DMS153 (cell line): ENCODE measurements around the gene ZFPL1.

Experiments used
- DNase-seq: peaks from one replicate; lab custom pipeline; 2025; lab: John Stamatoyannopoulos, UW

ZFPL1 gene

DNA sequence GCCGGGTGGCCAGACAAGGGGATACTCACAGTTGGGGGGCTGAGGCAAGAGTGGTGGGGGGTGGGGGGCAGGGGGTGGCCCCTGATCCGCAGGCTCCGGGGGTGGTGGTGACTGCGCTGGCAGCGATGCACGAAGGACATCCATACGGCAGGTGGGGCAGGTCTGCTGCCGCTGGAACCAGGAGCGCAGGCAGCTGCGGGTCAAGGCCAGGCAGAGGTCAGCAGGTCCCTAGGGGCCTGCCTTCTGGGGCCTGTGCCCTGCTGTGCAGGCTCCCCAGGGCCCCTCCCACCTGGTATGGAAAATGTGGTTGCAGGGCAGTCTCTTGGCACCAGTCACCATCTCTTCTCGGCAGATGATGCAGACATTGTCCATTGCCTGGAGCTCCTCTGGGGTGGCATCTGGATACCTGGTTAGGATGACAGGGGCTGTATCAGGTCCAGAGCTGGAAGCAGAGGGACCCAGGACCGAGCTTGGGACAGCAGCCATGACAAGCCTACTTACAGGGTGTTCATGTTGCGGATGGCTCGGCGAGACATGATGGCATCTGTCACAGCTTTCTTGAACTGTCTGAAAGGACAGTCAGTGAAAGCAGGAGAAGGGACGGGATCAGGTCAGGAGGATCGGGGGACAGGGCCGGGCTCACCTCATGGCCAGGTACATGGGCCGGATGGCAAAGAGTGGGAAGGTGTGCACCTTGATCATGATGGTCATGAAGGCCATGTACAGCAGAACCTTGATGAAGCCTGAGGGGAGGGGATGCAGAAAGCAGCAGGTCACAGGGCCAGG is 46.8 kb downstream of the ZFPL1 start:
- no peak for DNase-seq

DNA sequence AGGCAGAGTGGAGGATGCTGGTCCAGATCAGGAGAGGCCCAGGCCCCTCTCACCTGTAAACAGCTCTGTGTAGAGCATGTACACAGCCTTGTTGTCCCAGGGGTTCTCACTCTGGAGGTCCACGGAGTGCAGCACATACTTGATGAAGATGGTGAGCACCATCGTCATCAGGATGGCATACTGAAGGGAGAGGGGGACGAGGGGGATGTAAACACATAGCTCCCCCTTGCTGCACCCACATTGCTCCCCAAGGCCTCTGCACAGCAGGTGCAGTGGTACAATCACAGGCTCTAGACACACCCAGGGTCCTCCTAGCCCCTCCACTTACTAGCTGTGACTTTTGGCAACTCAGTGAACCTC is 47.4 kb downstream of the ZFPL1 start:
- no peak for DNase-seq

DNA sequence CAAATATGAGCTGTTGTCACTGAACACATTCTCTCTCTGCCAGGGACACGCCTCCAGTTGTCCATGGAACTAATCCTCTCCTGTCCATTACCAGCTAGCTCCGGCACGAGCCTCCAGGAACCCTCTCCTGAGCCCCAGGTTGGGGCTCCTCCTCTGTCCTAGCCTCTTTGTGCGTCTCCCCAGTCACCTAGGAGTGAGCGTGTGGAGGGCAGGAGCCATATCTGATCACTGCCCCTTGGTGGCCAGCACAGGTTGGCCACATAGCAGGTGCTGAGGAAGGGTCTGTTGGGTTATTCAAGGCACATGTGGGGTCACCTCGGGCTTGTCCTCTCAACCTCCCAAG is 47.8 kb downstream of the ZFPL1 start:
- DNase-seq, result no peak

DNA sequence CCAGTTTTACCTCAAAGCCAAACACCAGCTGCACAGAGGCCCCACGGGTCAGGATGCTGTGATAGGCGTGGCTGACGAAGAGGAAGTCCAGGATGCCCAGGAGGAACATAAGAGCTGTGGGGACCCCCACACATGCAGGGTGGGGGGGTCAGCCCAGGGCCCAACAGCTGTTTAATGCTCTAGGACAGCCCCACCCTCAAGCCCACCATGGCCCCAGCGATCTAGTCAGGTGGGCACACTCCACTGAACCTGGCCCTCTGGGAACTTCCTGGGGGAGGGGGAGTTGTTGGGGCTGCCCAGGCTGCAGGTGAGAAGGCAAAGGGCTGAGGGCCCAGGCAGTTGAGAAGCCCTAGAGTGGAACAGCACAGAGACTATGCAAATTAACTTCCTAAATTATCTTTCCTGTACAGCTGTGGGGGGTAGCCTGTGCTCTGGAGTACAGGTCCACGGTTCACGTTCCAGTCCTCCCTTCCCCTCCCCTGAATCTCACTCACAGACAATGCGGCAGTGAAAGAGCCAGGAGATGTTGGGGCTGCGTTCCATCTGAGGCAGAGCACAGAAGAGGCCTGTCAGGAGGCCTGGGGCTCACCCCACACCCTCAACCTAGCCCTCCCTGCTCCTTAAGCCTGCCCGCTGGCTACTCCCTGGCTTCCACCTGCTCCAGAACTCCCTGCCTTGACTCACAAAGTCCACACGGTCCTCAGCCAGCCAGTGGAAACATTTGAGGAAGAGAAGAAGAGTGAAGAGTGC is 48.4 kb downstream of the ZFPL1 start:
- no peak for DNase-seq

DNA sequence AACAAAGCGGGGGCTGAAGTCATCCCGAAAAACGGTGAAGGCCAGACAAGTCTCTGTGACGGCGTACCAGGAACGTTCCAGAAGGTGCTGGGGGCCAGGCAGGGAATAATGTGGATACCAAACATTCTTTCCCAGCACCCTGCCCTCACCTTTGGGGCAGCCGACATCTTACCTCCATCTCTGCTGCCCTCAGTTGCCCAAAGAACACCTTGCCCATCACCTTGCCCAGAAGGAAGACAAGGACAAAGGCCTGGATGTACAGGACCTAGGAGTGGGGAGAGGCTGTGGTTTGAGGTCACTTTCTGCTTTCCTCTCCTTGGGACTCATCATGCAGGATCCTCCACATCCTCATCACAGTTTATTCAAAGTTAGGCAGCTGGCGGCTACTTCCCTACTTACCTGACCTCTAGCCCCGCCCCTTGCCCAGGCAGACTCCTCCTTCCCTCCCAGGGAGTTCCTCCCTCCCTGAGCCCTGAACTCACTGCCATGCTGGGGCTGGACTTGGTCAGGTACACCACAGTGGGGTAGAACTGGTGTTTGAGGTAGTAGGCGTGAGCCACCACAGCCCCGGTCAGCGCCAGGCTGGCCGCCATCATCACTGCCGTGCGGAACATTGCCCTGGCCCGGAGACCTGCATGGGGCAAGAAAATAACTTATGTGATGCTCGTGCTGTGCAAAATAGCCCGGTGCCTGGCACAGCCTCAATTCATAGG is 49.1 kb downstream of the ZFPL1 start:
- peak; percentile 6 for DNase-seq

DNA sequence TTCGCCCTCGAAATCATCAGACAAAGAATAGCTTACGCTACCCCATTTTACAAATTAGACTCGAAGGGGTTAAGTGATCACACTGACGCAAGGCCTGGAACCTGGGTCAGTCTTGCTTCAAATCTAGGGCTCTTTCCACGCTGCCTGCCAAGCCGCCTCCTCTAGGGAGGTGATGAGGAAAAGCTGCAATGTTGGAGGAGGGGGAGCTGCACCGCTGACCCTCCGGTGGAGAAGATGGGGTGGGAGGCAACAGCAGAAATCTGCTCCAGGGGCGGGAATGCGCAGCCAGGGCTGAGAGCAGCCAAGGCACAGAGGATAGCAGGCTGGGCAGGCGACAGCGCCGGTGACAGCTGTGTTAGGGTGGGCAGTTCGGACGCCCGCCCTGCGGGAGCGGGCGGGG is 49.7 kb downstream of the ZFPL1 start:
- DNase-seq, result no peak

DNA sequence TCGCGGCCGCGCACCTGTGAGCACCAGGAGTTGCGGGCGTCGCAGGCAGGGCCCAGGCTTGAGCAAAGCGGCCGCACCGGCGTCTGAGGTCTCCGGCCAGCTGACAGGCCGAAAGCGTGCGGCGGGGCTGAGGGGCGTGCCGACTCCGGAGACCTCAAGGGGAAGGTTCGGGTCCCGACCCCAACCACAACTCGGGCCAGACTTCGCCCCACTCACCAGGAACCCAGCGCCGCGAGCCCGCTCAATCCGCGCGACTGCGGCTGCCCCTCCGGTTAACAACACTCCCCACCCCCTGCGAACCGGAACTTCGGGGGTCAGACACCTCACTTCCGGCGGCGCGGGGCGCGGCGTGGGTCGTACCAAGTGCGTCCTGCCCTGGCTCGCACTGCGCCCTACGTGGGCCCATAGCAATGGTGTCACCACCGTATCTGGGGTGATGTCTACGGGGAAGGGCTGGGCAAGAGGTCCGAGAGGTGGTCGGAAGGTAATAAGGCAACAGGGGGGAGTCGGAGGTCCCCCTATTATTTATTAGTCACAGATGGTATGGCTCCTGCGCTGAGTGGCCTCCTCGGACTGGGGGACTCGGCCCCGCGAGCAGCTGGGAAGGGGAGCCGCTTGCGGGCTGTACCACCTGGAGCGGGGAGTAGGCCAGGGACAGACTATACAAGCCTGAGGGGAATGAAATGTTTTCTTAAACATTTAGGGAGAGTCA is 50.4 kb downstream of the ZFPL1 start, which contains the start of gene SYVN1:
TSS of gene SYVN1 (minus strand) at position 280 of the 712 bp plus-strand sequence. CDS start 918 bp downstream, outside the sequence.
- peak; percentile 81 for DNase-seq

DNA sequence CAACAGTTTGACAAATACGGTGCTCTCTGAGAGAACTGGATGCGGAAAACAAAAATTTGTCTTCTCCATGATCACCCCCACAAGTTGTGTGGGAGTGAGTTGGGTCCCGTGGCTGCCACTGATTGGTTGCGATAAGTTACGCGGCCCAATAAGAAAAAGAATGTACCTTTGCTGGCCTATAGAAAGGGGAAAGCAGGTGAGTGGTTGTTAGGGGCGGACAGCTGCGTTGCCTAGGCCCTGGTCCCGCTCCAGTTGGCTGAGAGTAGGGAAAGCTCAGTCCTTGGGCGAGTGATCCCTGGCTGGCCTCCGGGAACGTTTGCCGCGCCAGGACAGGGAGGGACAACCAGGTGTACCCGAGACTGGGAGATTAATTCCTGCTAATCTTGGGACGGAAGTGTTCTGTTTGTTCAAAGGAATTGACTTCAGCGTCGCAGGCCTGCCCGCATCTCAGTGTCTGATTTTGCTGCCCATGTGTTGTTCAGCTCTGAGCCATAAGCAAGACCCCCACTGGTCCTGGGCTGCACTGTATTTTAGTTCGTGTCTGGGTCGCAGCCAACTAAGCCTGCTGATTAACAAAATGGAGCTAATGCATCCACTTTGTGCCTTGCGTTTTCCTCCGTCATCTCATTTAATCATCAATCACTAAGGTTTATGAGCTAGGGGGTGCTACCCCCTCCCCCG is 51.1 kb downstream of the ZFPL1 start:
- DNase-seq, result peak; percentile 98

DNA sequence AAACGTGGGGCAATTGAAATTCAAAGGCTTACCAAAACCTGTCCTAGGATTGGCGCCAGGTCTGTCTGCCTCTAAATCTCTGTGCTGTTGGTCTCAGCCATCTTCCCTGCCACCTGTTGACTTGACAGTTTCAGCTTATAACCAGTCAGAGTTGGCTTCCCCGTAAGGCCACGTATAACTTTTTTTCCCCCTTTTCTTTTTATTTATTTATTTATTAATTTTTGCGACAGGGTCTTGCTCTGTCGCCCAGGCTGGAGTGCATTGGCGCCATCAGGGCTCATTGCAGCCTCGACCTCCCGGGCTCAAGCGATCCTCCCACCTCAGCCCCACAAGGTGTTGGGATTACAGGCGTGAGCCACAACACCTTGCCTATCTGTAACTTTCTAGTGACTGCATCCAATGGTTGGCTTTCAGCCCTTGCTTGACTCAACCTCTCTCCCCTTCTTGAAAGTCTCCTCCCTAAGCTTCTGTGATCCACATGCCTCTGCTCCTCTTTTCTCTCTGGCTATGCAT is 51.7 kb downstream of the ZFPL1 start:
- no peak for DNase-seq

DNA sequence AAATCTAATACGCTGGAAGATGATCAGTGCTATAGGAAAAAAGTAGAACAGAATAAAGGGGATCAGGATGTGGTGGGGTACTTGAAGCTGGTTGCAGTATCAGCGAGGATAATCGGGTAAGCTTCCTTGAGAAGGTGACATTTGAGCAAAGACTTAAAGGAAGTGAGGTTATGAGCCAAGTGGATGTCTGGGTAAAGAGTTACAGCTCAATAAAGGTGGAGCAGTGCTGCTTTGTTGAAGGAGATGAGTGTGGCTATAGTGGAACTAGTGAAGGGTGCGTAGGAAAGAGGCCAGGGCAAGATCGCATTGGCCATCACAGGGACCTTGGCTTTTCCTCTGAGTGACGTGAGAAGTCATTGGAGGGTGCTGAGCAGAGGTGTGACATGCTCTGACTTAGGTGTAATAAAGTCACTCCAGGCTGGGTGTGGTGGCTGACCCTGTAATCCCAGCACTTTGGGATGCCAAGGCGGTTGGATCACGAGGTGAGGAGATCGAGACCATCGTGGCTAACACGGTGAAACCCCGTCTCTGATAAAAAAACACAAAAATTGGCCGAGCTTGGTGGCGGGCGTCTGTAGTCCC is 52.6 kb downstream of the ZFPL1 start:
- DNase-seq, result no peak
